GM10248 (cell line): ENCODE data around the gene RHPN2.
"Not testable (repeated sequence)": the region's sequence is repeated elsewhere in the genome, so short reads cannot be mapped to it uniquely, and the experiment has no call there.

Source experiments
- CTCF ChIA-PET: fragments of 300-600 bp; sonication (Branson Sonifier 250); formaldehyde crosslinking; extraction: SDS; loops from one replicate; lab custom pipeline; 2021; ENCODE audit warnings: antibody characterized with exemption; lab: Yijun Ruan, JAX
- POLR2A ChIA-PET: fragments of 350-650 bp; sonication (Branson Sonifier 250); formaldehyde crosslinking; extraction: SDS; loops from one replicate; lab custom pipeline; 2020; ENCODE audit warnings: antibody characterized with exemption; lab: Yijun Ruan, JAX
- DNase-seq: peaks from one replicate; pipeline ENCODE4 v3.0.0; 2012; ENCODE audit errors: extremely low spot score
- TF ChIP-seq, protein P1 (sequence below): IDR thresholded peaks from 2 replicates; pipeline ENCODE4 v1.5.1; 2012; ENCODE audit warnings: mild to moderate bottlenecking, low read depth; ENCODE audit errors: extremely low read depth, missing control alignments, control extremely low read depth

Gene RHPN2

DNA sequence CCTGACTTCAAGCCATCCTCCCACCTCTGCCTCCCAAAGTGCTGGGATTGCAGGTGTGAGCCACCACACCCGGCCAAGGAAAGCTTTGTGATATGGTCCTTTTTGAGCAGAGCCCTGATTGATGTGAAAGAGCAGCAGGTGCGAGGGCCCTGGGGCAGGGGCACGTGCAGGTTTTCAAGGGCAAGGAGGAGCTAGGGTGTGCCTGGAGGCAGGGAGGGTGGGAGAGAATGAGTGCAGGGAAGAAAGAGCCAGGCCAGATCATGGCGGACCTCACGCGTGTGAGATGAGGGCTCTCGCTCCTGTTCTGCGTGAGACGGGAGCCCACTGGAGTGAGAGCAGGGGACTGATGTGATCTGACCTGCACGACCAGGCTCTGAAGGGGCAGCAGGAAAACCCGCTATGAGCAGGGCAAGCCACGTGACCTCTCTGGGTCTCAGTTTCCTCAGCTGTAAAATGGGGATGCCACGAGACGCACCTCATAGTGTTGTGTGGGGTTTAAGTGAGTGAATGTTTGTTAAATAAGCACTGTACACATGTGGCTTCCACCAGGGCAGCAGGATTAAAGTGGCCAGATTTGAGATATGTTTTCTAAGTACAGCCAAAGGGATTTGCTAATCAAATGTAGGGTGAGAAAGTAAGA lies 66.9 kb downstream of the RHPN2 start:
- DNase-seq = no peak
- CTCF ChIA-PET = no interaction called here

DNA sequence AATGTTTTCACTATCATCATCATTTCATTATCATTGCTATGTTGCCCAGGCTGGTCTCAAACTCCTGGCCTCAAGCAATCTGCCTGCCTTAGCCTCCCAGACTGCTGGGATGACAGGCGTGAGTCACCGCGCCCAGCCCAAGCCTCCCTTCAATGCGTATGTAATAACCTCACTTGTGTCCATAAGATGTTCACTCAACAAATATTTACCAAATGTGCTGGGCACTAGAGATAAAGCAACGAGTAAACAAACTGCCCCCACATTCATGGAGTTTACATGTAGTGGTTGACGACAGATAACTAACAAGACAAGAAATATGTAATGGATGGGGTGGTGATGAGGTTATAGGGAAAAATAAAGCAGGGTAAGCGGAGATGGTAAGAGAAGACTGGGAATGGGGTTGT lies 67.6 kb downstream of the RHPN2 start:
- POLR2A ChIA-PET, DNase-seq, CTCF ChIA-PET: not testable (repeated sequence)

More for the DNA sequence above, 66.9 kb downstream of the RHPN2 start:
- TF ChIP-seq, protein P1, sequence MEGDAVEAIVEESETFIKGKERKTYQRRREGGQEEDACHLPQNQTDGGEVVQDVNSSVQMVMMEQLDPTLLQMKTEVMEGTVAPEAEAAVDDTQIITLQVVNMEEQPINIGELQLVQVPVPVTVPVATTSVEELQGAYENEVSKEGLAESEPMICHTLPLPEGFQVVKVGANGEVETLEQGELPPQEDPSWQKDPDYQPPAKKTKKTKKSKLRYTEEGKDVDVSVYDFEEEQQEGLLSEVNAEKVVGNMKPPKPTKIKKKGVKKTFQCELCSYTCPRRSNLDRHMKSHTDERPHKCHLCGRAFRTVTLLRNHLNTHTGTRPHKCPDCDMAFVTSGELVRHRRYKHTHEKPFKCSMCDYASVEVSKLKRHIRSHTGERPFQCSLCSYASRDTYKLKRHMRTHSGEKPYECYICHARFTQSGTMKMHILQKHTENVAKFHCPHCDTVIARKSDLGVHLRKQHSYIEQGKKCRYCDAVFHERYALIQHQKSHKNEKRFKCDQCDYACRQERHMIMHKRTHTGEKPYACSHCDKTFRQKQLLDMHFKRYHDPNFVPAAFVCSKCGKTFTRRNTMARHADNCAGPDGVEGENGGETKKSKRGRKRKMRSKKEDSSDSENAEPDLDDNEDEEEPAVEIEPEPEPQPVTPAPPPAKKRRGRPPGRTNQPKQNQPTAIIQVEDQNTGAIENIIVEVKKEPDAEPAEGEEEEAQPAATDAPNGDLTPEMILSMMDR = no peak
- POLR2A ChIA-PET = no interaction called here

DNA sequence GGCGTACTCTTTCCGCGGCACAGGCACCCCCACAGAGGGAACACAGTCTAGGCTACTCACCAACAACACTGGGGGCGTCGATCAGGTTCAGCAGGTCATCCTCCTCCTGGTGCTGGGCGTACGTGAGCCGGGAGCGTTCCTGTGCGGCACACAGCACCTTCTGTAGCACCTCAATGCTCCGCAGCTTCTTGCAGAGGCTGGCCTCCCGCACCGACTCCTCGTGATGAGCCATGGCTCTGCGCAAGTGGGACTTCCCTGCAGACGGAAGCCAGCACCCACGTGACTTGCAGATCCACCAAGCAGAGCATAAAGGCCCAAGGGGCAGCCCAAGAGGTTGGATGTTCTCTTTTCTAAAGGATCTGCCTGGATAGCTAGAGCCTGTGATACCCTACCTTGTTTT lies 68.7 kb downstream of the RHPN2 start:
- POLR2A ChIA-PET, DNase-seq, CTCF ChIA-PET: not testable (repeated sequence)

GRCh38 chr19:32988724-32989123 lies 76.0 kb downstream of the RHPN2 start:
- CTCF ChIA-PET = no interaction called here
- TF ChIP-seq, protein P1 = no peak
- no peak for DNase-seq
- POLR2A ChIA-PET = no interaction called here

DNA sequence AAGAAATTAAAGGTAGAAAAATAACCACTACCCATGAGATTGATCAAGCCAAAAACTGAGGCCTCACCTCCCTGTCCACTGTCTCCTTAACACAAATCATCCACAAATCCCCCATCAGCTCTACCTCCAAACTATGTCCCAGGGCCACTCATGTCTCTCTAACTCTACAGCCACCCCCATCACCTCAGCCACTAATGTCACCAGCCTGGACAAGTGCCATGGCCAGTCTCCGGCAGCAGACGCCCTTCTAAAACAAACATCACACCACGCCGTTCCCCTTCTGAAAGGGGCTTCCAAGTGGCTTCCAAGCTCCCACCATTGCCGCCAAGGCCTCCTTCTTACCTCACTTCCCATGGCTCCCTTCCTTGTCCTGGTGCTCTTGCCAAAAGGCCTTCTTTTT lies 76.4 kb downstream of the RHPN2 start:
- CTCF ChIA-PET, DNase-seq, POLR2A ChIA-PET: not testable (repeated sequence)

DNA sequence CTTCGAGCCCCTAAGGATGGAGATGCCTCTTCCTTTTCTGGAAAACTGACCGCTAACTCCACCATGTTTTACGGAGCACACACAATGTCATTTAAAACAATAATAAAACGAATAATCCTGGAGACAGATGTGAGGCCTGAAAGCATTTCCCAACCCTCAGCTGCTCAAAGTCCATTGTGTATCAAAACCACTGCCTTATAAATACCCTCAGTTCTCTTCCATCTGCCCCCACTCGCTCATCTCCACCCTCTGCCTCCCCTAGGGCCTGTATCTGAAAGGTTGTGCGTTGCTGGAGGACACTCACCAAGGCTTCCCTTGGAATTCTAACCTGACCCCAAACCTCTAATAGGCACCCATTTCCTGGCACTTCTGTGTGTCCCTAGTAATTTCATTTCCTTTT lies 82.2 kb downstream of the RHPN2 start:
- DNase-seq, POLR2A ChIA-PET, CTCF ChIA-PET: not testable (repeated sequence)

DNA sequence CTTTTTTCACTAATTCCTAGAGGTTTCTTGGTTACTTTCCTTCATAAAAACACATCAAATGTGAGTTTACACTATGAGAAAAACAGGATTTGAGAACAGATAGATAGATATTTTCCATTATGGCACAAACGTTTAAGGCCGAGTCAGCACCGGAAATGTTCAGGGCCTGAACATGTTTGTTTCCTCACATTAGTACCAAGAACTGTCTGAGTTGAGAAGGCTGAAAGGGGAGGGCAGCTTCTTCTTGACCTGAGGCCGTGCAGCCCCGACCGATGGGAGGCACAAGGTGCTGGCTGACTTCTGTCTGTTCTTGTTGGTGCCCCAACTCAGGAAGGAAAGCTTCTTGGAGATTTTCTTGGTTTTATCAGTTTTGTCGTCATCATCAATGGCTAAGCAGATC lies 84.9 kb downstream of the RHPN2 start:
- DNase-seq, POLR2A ChIA-PET, CTCF ChIA-PET: not testable (repeated sequence)

DNA sequence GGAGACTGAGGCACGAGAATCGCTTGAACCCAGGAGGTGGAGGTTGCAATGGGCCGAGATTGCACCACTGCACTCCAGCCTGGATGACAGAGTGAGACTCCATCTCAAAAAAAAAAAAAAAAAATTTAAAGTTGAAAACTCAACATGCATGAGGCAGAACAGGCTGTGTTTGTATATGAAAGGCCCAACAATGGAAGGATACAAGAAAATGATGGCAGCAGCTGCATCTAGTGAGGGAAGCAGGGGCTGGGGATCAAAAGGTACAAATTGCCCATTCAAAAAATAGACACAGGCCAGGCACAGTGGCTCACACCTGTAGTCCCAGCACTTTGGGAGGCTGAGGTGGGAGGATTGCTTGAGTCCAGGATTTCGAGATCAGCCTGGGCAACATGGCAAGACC lies 86.9 kb downstream of the RHPN2 start:
- CTCF ChIA-PET = interaction anchor here (1.3 kb wide), 1 partner anchor 140 kb away, joined by 3 read pairs; no protein-coding TSS in a partner anchor
- POLR2A ChIA-PET, DNase-seq: not testable (repeated sequence)

GRCh38 chr19:32977280-32977679 lies 87.4 kb downstream of the RHPN2 start:
- ChIA-PET CTCF (interaction anchor here (1.6 to 2.1 kb wide), 3 partner anchors 8 to 207 kb away, joined by 3 to 14 read pairs (median 9); no protein-coding TSS in a partner anchor), POLR2A (no interaction called here)
- no peak for DNase-seq
- TF ChIP-seq, protein P1 = no peak

DNA sequence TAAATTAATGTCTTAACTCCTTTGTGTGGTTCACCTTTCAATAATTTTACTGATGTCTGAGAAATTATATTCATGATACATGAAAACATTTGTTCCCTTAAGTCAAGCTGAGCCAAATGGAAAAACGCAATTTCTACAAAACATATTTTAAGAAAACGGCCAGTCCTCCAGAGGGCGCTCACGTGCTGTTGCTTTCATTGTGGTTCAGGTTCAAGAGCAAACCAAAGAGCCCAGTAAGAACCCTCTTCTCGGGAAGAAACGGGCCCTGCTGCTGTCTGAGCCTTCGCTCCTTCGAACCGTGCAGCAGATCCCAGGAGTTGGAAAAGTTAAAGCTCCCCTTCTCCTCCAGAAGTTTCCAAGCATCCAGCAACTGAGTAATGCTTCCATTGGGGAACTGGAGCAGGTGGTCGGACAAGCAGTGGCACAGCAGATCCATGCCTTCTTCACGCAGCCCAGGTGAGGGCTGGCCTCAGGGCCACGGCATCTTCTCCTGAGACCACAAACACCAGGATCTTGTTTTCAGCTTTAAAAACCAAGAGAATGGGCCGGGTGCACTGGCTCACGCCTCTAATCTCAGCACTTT lies 88.4 kb downstream of the RHPN2 start:
- peak; percentile 57 for DNase-seq
- POLR2A ChIA-PET = no interaction called here
- TF ChIP-seq, protein P1 = peak; percentile 66
- CTCF ChIA-PET = interaction anchor here (0.9 to 2.1 kb wide), 15 partner anchors 9 to 432 kb away, joined by 3 to 14 read pairs (median 4); partner anchors contain the start of gene GPATCH1
